Activated CD8-positive, alpha-beta T cell treated with anti-CD3 and anti-CD28 coated beads for 36 hours (primary cell): Measurements from ENCODE around the gene CSNK1A1. TPM values are rescaled to one million over a fixed set of nuclear protein-coding genes. Genes with fewer than 3 reads are reported as not detected.
A peak's percentile ranks its signal among the peaks of the same experiment; 100 is the strongest.

Source experiments
- ATAC-seq: fragments of 200-7000 bp; cut with Tn5 transposase; one replicate; pipeline ENCODE4 v1.10.0; 2021; ENCODE audit warnings: mild to moderate bottlenecking, moderate library complexity
- CTCF ChIA-PET: fragments of 350-600 bp; sonication (Branson Sonifier 250); formaldehyde crosslinking; loops from one replicate; lab custom pipeline; 2021; ENCODE audit warnings: antibody characterized with exemption; lab: Charles Lee
- POLR2A ChIA-PET: fragments of 350-600 bp; sonication (Branson Sonifier 250); formaldehyde crosslinking; loops from one replicate; lab custom pipeline; 2021; ENCODE audit warnings: antibody characterized with exemption; lab: Charles Lee
- DNase-seq: peaks from one replicate; pipeline ENCODE4 v3.0.0-alpha.2; 2020
- H3K27ac Mint-ChIP-seq: one replicate; pipeline ENCODE4 v1.8.0; 2021; ENCODE audit warnings: mild to moderate bottlenecking, mixed read lengths
- H3K27me3 Mint-ChIP-seq: one replicate; pipeline ENCODE4 v1.8.0; 2021; ENCODE audit warnings: mixed read lengths
- H3K36me3 Mint-ChIP-seq: one replicate; pipeline ENCODE4 v1.8.0; 2021; ENCODE audit warnings: low read depth, mixed read lengths
- H3K4me1 Mint-ChIP-seq: one replicate; pipeline ENCODE4 v1.8.0; 2021; ENCODE audit warnings: low read depth, mixed read lengths
- H3K4me3 Mint-ChIP-seq: one replicate; pipeline ENCODE4 v1.8.0; 2021; ENCODE audit warnings: mild to moderate bottlenecking, moderate library complexity, mixed read lengths
- H3K9me3 Mint-ChIP-seq: one replicate; pipeline ENCODE4 v1.8.0; 2021; ENCODE audit warnings: mixed read lengths
- CTCF ChIP-seq: fragments of 200-600 bp; IDR thresholded peaks from one replicate; pipeline ENCODE4 v1.8.0; 2022; ENCODE audit warnings: antibody characterized with exemption, mild to moderate bottlenecking
- intact Hi-C: fragments of 100-400 bp; cut with micrococcal nuclease; formaldehyde crosslinking; loops from one replicate; pipeline ENCODE4 v1.10.0; 2022
- total RNA-seq, 2 experiments: library from RNA; stranded (reverse); gene quantifications; one replicate each; pipeline ENCODE4 v1.2.3, GENCODE V29; 2021

Gene CSNK1A1
- total RNA-seq, 2 experiments from 2014 or later, result 154 to 168 TPM

GRCh38 chr5:149500922-149501582, 50.2 kb downstream of the CSNK1A1 start:
- Mint-ChIP-seq H3K27me3 (no peaks in the 10 kb centered on the region), H3K27ac (peak overlapping the region; percentile 55), H3K36me3 (peaks cover 33% of the 10 kb centered on the region), H3K4me3 (no peak overlapping the region), H3K9me3 (no peaks in the 10 kb centered on the region), H3K4me1 (no peaks in the 10 kb centered on the region)
- intact Hi-C loops, result no loop called here
- ATAC-seq (no peak), DNase-seq (no peak)
- CTCF ChIA-PET, result no interaction called here
- POLR2A ChIA-PET, result no interaction called here
- no peak for TF ChIP-seq CTCF

GRCh38 chr5:149498724-149499336, 52.4 kb downstream of the CSNK1A1 start:
- Mint-ChIP-seq H3K36me3 (peaks cover 33% of the 10 kb centered on the region), H3K27ac (no peak overlapping the region), H3K4me1 (no peaks in the 10 kb centered on the region), H3K4me3 (no peak overlapping the region), H3K9me3 (no peaks in the 10 kb centered on the region), H3K27me3 (no peaks in the 10 kb centered on the region)
- intact Hi-C loops, result no loop called here
- ChIA-PET POLR2A (interaction anchor here (0.9 to 1.4 kb wide), 3 partner anchors 12 to 52 kb away, joined by 3 to 6 read pairs (median 4); no protein-coding TSS in a partner anchor), CTCF (no interaction called here)
- ATAC-seq (no peak), DNase-seq (no peak)
- no peak for TF ChIP-seq CTCF

DNA sequence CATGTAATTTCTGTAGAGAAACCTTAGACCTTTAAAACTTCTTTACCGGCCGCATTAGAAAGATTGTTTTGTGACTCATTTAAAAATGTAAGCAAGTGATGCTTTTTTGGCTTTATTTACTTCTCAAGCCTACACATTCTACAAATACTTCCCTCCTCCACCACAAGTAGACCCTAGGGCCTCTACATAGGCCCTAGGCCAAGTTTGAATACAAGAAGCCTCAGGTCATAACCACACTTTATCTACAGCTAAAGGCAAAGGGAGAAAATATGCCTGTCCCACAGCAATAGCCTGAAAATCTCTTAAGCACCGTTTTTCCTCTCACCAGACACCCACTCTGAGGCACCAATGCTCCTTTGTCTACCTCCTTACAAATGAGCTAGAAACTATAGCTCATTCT, 53.9 kb downstream of the CSNK1A1 start:
- ATAC-seq, result no peak
- Mint-ChIP-seq H3K4me3 (no peak overlapping the region), H3K4me1 (no peaks in the 10 kb centered on the region), H3K27me3 (no peaks in the 10 kb centered on the region), H3K9me3 (no peaks in the 10 kb centered on the region), H3K27ac (peak overlapping the region; percentile 40), H3K36me3 (peaks cover 34% of the 10 kb centered on the region)
- CTCF ChIA-PET, result interaction anchor here (0.7 to 1.1 kb wide), 5 partner anchors 17 to 68 kb away, joined by 3 to 4 read pairs (median 3); partner anchors contain the start of gene CSNK1A1
- no peak for TF ChIP-seq CTCF
- POLR2A ChIA-PET, result interaction anchor here (0.7 to 1.4 kb wide), 5 partner anchors 13 to 56 kb away, joined by 3 to 6 read pairs (median 3); no protein-coding TSS in a partner anchor
- no peak for DNase-seq
- intact Hi-C loops, result no loop called here

DNA sequence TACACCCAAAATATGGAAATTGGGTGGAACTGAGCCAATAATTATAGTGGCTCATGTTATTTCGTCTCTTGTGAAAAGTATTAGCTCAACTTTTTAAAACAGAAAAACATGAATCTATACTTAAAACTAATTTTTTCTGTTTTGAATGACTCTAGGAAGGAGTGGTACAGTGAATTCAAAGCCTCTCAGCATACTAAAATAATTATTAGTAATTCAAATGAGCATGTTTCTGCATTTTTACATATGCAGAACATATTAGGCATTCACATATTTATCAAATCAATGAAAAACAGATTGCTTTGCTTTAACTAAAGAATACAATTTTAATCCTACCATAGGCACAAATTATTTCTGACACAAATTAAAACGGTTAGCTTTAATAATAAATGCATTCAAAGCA, 54.3 kb downstream of the CSNK1A1 start:
- ChIA-PET CTCF (interaction anchor here (0.7 to 1.1 kb wide), 5 partner anchors 17 to 69 kb away, joined by 3 to 4 read pairs (median 3); partner anchors contain the start of gene CSNK1A1), POLR2A (interaction anchor here (0.7 to 1.1 kb wide), 3 partner anchors 24 to 56 kb away, joined by 3 to 4 read pairs (median 3); no protein-coding TSS in a partner anchor)
- no peaks in the 10 kb centered on the region for H3K27me3 Mint-ChIP-seq
- H3K9me3 Mint-ChIP-seq, result no peaks in the 10 kb centered on the region
- no peaks in the 10 kb centered on the region for H3K4me1 Mint-ChIP-seq
- H3K36me3 Mint-ChIP-seq, result peaks cover 34% of the 10 kb centered on the region
- TF ChIP-seq CTCF, result no peak
- intact Hi-C loops, result no loop called here
- H3K4me3 Mint-ChIP-seq, result no peak overlapping the region
- DNase-seq, result no peak
- H3K27ac Mint-ChIP-seq, result no peak overlapping the region
- ATAC-seq, result no peak

DNA sequence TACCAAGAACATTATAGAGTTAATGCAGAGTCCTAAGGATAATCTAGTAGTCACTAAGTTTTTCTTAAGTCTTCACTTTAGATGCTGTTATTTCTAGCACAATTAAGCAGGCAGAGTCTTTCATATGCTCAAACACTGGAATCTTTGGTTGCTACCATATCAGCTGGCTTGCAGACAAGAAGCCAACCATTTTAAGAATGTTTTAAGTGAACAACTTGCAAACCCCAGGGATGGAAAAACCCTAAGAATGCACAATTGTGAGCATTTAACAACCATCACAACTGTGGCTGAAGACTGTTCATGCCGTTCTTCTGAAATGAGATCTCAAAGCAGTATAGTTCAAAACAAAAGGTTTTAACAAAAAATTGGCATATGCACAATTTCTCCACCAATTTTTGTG, 55.1 kb downstream of the CSNK1A1 start:
- no peak for ATAC-seq
- H3K27me3 Mint-ChIP-seq, result no peaks in the 10 kb centered on the region
- no peak for DNase-seq
- CTCF ChIA-PET, result interaction anchor here (1.0 kb wide), 1 partner anchor 66 kb away, joined by 4 read pairs; no protein-coding TSS in a partner anchor
- peaks cover 2% of the 10 kb centered on the region for H3K4me1 Mint-ChIP-seq
- intact Hi-C loops, result no loop called here
- no peak overlapping the region for H3K4me3 Mint-ChIP-seq
- POLR2A ChIA-PET, result no interaction called here
- peaks cover 32% of the 10 kb centered on the region for H3K36me3 Mint-ChIP-seq
- no peak for TF ChIP-seq CTCF
- no peak overlapping the region for H3K27ac Mint-ChIP-seq
- H3K9me3 Mint-ChIP-seq, result no peaks in the 10 kb centered on the region
